GM18508 (cell line): ENCODE data around the gene RGS3.
A peak's percentile ranks its signal among the peaks of the same experiment; 100 is the strongest.

Experiments used
- ATAC-seq: cut with Tn5 transposase; IDR thresholded peaks from one replicate; pipeline ENCODE4 v1.9.1; 2021; ENCODE audit warnings: moderate number of reproducible peaks; ENCODE audit not compliant: insufficient read depth, unreplicated experiment

The RGS3 gene

DNA sequence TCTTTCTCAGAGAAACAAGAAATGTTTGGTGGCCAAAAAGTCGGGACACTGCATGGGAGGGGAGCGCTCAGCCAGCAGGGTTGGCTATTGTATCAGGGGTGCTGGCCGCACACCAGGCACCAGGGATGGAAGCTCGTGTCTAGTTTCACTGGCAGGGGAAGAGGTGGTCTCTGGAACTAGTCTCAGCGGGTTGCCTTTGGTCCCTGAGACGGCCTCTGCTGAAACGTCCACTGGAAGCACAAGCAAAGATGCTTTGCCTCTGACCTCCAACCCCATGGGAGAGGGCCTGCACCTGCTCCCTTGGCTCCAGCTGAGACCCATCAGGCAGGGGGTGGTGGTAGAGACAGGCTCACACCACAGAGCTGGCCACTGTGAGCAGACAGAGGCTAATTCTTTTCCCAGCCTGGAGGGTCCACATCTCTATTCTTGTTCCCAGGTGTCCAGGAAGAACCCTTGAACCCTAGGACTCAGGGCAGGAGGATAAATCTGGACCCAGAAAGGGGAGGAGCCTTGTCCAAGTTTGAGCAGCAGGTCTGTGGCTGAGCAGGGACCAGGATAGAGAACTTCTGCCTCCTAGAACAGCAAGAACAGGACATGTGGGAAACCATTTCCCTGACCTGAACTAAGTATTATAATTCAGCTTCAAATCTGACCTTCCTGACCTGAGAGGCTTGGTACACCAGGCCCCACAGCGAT lies 102.6 kb downstream of the RGS3 start:
- ATAC-seq = no peak

DNA sequence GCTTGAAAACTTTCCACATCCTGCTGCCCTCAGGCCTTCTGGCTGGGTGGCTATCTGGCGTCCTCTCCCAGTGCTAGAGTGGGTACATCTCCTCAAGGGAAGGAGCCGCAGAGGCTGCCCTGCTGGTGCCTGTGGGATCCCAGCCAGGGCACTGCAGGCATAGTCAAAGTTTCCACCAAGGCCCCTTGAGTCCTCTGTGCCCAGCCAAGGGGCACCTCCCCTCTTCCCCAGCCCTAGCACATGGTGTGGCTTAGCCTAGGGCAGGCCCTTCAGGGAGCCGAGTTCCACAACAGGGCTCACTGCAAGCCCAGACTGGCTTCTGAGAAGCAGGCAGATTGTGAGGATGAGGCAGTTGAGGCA lies 103.2 kb downstream of the RGS3 start:
- no peak for ATAC-seq

DNA sequence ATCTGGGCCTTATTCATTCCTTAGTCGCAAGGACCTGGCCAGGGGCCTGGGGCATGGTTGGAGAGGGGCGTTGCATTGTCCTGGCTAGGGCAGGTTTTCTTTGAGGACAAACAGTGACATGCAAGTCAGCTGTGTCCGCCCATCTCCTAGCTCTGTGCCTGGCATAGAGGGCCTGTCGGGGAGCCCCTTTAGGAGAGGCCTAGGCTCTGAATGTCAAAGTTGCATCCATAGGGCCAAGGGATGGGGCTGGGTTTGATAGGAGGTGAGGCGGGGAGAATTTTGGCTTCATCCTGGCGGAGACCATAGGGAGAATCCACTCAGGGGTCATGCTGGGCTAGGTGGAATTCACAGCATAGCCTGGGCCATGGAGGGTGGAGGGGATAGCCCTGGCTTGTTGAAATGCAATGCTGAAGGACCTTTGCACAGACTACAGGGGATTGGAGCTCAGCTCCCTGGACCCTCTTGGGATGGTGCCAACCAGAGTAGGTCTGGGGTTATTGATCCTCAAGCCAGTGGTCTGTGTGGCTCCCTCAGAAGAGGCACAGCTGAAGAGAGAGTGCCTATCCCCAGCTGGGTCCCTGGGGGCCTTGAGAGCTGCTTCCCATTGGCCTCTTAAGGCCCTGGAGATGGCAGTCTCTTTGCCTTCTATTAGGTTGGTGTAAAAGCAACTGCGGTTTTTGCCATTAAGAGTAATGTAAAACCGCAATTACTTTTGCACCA lies 104.0 kb downstream of the RGS3 start:
- no peak for ATAC-seq

DNA sequence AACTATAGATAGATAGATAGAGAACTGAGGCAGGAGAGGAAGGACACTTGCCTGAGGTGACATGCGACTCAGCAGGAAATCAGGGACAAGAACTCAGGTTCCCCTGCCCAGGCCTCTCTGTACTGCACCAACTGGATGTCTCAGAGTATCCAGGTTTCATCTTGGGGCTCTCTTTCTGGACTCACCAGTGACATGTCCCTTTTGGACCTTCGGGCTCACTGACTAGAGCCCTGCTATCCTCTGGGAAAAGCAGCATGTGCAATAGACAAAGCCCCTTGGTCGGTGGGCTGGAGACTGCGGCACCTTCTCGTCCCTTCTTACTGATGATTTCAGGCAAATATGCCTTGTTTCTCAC lies 104.5 kb downstream of the RGS3 start:
- ATAC-seq = no peak

GRCh38 chr9:113568571-113569321 lies 105.2 kb downstream of the RGS3 start:
- no peak for ATAC-seq

DNA sequence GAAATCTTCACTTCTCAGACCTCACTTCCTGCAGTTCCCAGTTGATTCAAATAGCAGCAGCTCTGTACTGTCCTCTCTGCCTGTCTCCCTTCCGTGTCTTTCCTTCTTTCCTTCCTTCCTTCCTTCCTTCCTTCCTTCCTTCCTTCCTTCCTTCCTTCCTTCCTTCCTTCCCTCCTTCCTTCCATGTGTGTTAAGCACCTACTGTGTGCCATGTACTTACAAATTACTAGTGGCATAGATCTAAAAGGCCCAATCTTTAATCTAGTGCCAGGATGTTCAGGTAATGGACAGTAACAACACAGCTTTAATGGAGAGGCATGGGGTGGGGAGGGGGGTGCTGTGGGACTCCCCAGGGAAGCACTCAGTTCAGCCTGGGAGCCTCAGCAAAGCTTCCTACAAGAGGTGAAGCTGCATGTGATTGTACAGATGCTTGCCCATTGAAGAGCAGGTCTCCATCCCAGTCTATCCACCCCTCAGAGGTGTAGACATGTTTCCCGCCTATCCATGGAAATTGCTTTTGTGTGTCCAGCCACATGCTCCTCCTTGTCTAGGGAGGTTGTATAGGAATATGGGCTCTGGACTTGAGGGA lies 106.0 kb downstream of the RGS3 start:
- no peak for ATAC-seq

DNA sequence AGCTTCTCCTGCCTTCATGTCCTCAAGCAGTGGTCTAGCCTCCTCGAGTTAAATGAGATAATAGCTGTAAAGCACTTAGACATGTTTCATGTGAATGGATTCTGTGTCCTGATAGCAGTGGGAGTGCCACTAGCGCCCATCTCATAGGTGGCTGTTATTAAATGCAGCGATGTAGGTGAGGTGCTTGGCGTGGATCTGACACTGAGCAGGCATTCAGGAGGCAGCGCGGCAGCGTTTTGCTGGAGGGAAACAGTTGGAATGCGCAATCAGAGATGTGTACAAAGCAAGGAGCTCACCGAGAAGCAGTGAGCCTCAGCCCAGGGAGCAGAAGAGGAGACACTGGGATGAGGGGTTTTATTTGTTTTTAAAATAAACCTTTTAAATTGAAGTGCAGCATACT lies 106.6 kb downstream of the RGS3 start:
- no peak for ATAC-seq

DNA sequence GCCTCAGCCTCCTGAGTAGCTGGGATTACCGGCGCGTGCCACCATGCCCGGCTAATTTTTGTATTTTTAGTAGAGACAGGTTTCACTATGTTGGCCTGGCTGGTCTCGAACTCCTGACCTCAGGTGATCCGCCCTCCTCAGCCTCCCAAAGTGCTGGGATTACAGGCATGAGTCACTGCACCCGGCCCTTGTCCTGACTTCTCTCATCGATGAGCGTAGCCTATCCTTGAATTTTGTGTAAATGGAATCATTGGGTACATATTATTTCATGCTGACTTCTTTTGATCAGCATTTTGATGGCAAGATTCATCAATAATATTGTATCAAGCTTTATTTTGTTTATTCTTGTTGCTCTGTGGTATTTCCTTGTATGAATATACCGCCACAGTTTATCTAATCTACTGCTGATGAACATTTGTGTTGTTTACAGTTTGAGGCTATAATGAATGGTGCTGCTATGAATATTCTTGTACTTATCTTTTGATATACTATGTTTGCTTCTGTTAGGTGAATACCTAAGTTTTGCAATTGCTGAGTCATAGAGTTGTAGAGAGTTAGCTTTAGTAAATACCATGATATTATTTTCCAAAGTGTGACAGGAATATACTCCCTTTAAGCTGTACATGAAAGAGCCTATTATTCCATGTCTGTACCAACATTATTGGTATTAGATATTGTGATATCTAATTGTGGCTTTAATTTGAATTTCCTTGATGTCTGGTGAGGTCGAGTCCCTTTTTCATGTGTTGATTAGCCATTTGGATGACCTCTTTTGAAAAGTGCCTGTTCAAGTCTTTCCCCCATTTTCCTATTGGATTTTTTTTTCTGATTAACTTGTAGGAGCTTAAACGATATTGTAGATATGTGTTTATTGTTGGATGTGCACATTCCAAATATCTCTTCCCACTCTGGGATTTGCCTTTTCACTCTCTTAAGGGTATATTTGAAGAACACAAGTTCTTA lies 107.5 kb downstream of the RGS3 start:
- ATAC-seq = no peak

GRCh38 chr9:113572076-113572861 lies 108.7 kb downstream of the RGS3 start:
- no peak for ATAC-seq

- no peak for ATAC-seq
These were observed 109.8 kb downstream of the RGS3 start for GRCh38 chr9:113573046-113573958.

DNA sequence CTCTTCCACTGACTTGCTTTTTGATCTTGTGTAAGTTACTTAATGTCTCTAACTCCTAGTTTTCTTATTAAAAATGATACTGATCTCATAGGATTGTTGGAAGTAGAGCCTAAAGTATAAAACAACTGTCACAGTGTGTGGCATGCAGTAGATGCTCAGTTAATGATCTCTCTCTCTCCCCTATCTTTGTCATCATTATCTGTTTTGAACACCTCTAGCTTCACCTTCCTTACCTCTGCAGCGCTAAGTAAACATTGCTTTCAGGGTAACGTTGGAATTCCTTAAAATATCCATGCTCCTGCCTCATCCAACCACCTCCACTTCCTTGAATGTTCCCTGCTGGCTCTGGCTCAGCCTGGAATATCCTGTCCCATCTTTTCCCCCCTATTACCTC lies 110.4 kb downstream of the RGS3 start:
- ATAC-seq = no peak

DNA sequence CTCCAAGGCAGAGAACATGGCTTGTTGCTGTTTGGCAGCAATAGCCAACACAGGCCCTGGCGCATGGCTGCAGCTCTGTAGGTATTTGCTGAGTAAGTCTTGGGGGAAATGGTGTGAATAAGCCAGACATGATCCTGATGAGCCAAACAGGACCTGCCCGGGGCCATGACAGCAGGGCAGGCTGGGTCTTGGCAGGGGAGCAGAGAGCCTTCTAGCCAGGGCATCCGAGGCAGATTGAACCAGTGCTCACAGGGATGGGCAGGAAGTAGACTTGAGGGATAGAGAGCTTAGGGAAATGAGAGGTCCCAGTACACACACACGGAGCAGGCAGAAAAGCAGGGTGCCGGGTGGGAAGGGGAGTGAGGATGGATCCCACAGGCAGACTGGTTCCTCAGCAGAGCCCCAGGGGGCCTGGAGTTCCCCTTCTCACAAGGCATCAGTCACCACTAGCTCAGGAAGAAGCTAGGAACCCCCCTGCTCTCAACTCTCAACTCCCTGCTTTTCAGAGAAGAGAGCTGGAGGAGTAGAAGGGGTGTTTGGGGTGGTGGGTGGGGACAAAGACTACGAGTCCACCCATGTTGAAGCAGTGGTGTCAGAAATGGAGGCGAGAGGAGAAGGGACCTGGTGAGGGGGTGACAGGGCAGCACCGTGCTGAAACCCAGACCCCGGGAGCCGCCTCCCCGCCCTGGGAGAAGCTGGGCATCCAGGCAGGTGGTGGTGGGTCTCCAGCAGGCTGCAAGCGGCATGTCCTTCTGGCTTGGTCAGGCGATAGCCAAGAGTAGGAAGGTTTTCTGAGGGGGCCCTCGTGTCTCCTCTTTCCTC lies 111.1 kb downstream of the RGS3 start:
- ATAC-seq = no peak

DNA sequence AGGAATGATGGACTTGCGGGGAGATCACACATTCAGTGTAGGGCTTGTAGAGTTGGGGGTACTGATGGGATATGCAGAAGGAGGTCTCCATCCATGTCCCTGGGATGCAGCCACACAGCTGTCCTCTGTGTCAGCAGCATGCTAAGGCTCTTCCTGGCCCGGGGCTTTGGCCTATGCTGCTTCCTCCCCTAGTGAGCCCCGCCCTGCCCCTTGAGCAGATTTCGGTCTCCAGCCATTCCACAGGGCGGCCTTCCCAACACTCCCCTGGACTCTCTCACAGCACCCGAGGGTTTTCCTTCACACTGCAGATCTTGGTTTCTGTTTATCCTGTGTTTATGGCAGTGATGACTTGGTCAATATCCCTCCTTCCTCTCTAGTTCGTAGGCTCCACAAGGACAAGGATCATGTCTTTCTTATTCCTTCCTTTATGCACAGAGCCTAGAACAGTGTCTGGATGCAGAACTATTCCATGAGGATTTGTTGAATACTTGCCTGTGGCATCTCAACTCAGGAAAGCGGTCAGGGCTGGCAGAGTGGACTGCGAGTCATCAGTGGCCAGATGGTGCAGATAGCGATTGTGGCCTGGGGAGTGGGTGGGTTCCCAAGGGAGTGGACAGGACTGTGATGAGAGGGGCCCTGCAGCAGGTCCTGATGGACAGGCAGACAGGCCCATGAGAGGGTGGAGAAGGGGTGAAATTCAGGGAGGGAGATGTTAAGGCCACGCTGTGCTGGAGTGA lies 114.2 kb downstream of the RGS3 start:
- ATAC-seq = no peak

GRCh38 chr9:113578279-113578865 lies 114.8 kb downstream of the RGS3 start:
- ATAC-seq = no peak

DNA sequence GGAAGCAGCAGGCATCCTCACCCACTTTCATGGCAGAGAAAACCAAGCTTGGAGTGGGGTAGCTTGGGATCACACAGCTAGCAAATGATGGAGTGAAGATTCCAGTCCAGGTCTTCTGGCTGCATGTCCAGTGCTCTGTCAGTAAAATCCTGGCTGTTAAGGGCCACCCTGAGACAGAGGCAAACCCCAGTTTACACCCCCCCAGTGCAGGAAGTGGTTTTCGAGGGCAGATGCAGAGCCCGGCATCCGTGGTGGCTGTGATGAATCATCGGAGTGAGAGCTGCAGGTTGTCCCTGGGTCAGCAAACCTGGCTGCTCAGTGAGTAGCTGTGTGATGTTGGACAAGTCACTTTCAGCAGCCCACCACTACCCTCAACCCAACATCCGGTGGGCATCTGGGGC lies 115.4 kb downstream of the RGS3 start:
- ATAC-seq = peak; percentile 43

DNA sequence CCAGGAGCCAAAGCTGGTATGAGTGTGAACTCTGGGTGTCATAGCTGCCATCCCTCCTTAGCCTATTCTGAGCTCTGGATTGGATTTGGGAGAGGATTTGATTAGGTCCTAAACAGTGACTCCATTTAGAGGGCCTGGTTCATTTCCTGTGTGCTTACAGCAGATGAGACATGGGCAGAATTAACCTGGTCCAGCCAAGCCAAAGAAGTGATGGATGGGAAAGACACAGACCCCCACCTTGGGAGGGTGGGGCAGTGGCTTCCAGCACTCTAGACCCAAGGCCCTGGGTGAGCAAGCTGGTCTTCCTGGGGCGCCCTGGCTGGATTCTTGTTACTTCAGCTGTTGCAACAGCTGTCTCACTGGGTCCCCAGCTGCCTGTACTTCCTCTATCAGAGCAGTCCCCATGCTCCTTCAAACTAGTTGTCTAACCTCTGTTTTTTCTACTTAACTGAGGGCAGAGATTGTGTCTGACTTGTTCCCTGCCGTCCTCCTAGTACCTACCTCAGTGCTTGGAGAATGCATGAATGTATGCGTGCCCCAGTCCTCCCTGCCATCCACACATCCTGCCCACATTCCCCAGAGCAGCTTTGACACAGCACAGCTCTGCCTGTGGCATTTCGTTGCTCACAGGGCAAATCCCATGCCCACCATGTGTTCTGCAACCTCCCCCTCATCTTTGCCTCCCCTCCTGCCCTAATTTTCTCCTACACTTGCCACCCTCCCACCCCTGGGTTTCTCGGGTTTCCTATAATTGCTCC lies 115.9 kb downstream of the RGS3 start:
- ATAC-seq = peak; percentile 14
